Measurements from ENCODE around the gene SERP2.

GRCh38 chr13:44401577-44401976 lies 28.0 kb downstream of the SERP2 start:
- no peak for TF ChIP-seq CTCF (IDR thresholded peaks at IDR 0.05)
- no peak for TF ChIP-seq POLR2A (IDR thresholded peaks at IDR 0.05)
